Liver (tissue), 9 donors: ENCODE measurements around the gene CER1. TPM values are rescaled to one million over a fixed set of nuclear protein-coding genes. Genes with fewer than 3 reads are reported as not detected.

ENCODE experiments used
- DNase-seq: peaks from one replicate; pipeline ENCODE4 v3.0.0-alpha.2; 2017; ENCODE audit warnings: low spot score
- H3K27ac ChIP-seq, 2 donors: one replicate each; pipeline ENCODE4 v1.7.0; 2013; ENCODE audit warnings: inconsistent platforms in 2 of 2, low read length in 2 of 2, control low read depth in 1 of 2, low read depth in 1 of 2, mild to moderate bottlenecking in 1 of 2
- H3K27me3 ChIP-seq, 4 donors: one replicate each; pipeline versions ENCODE4 v1.6.1 to v1.7.0; 2013; ENCODE audit warnings: low read length in 3 of 4, inconsistent platforms in 1 of 4, mild to moderate bottlenecking in 1 of 4, moderate library complexity in 1 of 4; ENCODE audit not compliant: control insufficient read depth in 4 of 4, insufficient read depth in 4 of 4
- H3K36me3 ChIP-seq, 4 donors: one replicate each; pipeline versions ENCODE4 v1.6.1 to v1.7.0; 2013; ENCODE audit warnings: low read length in 3 of 4, mild to moderate bottlenecking in 3 of 4, low read depth in 1 of 4, moderate library complexity in 1 of 4; ENCODE audit not compliant: control insufficient read depth in 4 of 4, insufficient read depth in 3 of 4
- H3K4me1 ChIP-seq, 4 donors: one replicate each; pipeline versions ENCODE4 v1.6.1 to v1.7.0; 2013; ENCODE audit warnings: low read length in 3 of 4, mild to moderate bottlenecking in 3 of 4, moderate library complexity in 1 of 4; ENCODE audit not compliant: control insufficient read depth in 4 of 4, insufficient read depth in 4 of 4
- H3K4me3 ChIP-seq, 3 donors: one replicate each; pipeline versions ENCODE4 v1.6.1 to v1.7.0; 2013; ENCODE audit warnings: low read length in 3 of 3, control low read depth in 1 of 3, low read depth in 1 of 3, mild to moderate bottlenecking in 1 of 3
- H3K9ac ChIP-seq, 2 donors: one replicate each; pipeline ENCODE4 v1.7.0; 2013; ENCODE audit warnings: low read length in 2 of 2, mild to moderate bottlenecking in 2 of 2, moderate library complexity in 2 of 2, control low read depth in 1 of 2, low read depth in 1 of 2
- H3K9me3 ChIP-seq, 4 donors: one replicate each; pipeline versions ENCODE4 v1.6.1 to v1.7.0; 2013; ENCODE audit warnings: low read length in 3 of 4; ENCODE audit not compliant: control insufficient read depth in 4 of 4
- ATF3 ChIP-seq: IDR thresholded peaks from 2 replicates; pipeline ENCODE4 v1.6.1; 2016; ENCODE audit warnings: antibody characterized with exemption
- CTCF ChIP-seq: fragments of 150-350 bp; IDR thresholded peaks from 2 replicates; pipeline ENCODE4 v1.5.1; 2017; ENCODE audit warnings: improper control_type of control experiment, low read depth, low read length; ENCODE audit not compliant: missing input control
- EGR1 ChIP-seq, 2 donors: IDR thresholded peaks; 2 replicates each; pipeline ENCODE4 v1.6.1; 2016 to 2018; ENCODE audit warnings: antibody characterized with exemption in 2 of 2, low read depth in 2 of 2
- FOXA1 ChIP-seq: IDR thresholded peaks from 2 replicates; pipeline ENCODE4 v1.6.1; 2016; ENCODE audit warnings: antibody characterized with exemption
- FOXA2 ChIP-seq: IDR thresholded peaks from 2 replicates; pipeline ENCODE4 v1.6.1; 2016; ENCODE audit warnings: antibody characterized with exemption
- GABPA ChIP-seq, 2 donors: IDR thresholded peaks in 1 of 2; conservative IDR thresholded peaks in 1 of 2; 2 replicates each; pipeline ENCODE4 v1.6.1; 2016; ENCODE audit warnings: antibody characterized with exemption in 2 of 2, mild to moderate bottlenecking in 1 of 2, moderate library complexity in 1 of 2
- HNF4A ChIP-seq, 2 donors: conservative IDR thresholded peaks; 2 replicates each; pipeline ENCODE4 v1.6.1; 2016; ENCODE audit warnings: antibody characterized with exemption in 2 of 2, mild to moderate bottlenecking in 2 of 2
- HNF4G ChIP-seq: IDR thresholded peaks from 2 replicates; pipeline ENCODE4 v1.6.1; 2016; ENCODE audit warnings: antibody characterized with exemption
- JUND ChIP-seq, 2 donors: IDR thresholded peaks; 2 replicates each; pipeline ENCODE4 v1.6.1; 2016; ENCODE audit warnings: antibody characterized with exemption in 2 of 2
- MAX ChIP-seq: IDR thresholded peaks from 2 replicates; pipeline ENCODE4 v1.6.1; 2016; ENCODE audit warnings: antibody characterized with exemption
- NR2F2 ChIP-seq: IDR thresholded peaks from 2 replicates; pipeline ENCODE4 v1.6.1; 2016; ENCODE audit warnings: antibody characterized with exemption
- RAD21 ChIP-seq, 2 donors: IDR thresholded peaks; 2 replicates each; pipeline ENCODE4 v1.6.1; 2016; ENCODE audit warnings: antibody characterized with exemption in 2 of 2, mild to moderate bottlenecking in 2 of 2
- REST ChIP-seq: IDR thresholded peaks from 2 replicates; pipeline ENCODE4 v1.6.1; 2016; ENCODE audit warnings: antibody characterized with exemption, mild to moderate bottlenecking
- RXRA ChIP-seq, 2 donors: IDR thresholded peaks; 2 replicates each; pipeline ENCODE4 v1.6.1; 2017 to 2018; ENCODE audit warnings: antibody characterized with exemption in 2 of 2, mild to moderate bottlenecking in 1 of 2
- SP1 ChIP-seq: IDR thresholded peaks from 2 replicates; pipeline ENCODE4 v1.6.1; 2018; ENCODE audit warnings: antibody characterized with exemption, mild to moderate bottlenecking
- TAF1 ChIP-seq: conservative IDR thresholded peaks from 2 replicates; pipeline ENCODE4 v1.6.1; 2016; ENCODE audit warnings: antibody characterized with exemption, mild to moderate bottlenecking
- YY1 ChIP-seq: IDR thresholded peaks from 2 replicates; pipeline ENCODE4 v1.6.1; 2016; ENCODE audit warnings: antibody characterized with exemption, mild to moderate bottlenecking
- ZBTB33 ChIP-seq: IDR thresholded peaks from 2 replicates; pipeline ENCODE4 v1.6.1; 2016; ENCODE audit warnings: antibody characterized with exemption
- WGBS: extraction: QIAGEN DNeasy Blood & Tissue Kit; methylation state at CpG from one replicate; pipeline ENCODE4 v1.1.7; 2013; 5-methylcytosine and 5-hydroxymethylcytosine counted together
- polyA plus RNA-seq, 2 donors: library from polyadenylated mRNA; stranded (reverse) in 1 of 2; unstranded in 1 of 2; fragments of 200-250 nt in 1 of 2; fragments of >200 nt in 1 of 2; fragmentation: Nextera tagmentation in 1 of 2; extraction: Ambion mirVana in 1 of 2; gene quantifications; one replicate each; pipeline versions ENCODE4 v1.2.1 to v1.2.3, GENCODE V29; 2013 to 2015
- total RNA-seq, 2 donors: library from RNA; depleted of rRNA; stranded (reverse); fragments of >200 nt; gene quantifications; one replicate each; pipeline ENCODE4 v1.2.3, GENCODE V29; 2014
- donor health status: healthy.
- donor health status: healthy.
- donor health status: healthy.
- donor health status: healthy.
- donor health status: healthy.

CER1 gene
- total and polyA plus RNA-seq, 4 donors: not detected

GRCh38 chr9:14744768-14745167 is 22.2 kb upstream of the CER1 start:
- H3K36me3 ChIP-seq: no peaks in the 10 kb centered on the region
- TF ChIP-seq ZBTB33 (no peak), RAD21 (IDR thresholded peaks at IDR 0.05) (no peak), YY1 (no peak), TAF1 (no peak), SP1 (no peak)

GRCh38 chr9:14741369-14741768 is 18.8 kb upstream of the CER1 start:
- Histone ChIP-seq H3K27me3 (peaks cover 0 to 4% (median 0%) of the 10 kb centered on the region in 4 donors), H3K4me3 (no peak overlapping the region), H3K9ac (no peak overlapping the region), H3K4me1 (no peaks in the 10 kb centered on the region), H3K9me3 (no peaks in the 10 kb centered on the region), H3K36me3 (no peaks in the 10 kb centered on the region), H3K27ac (no peak overlapping the region)
- no peak for DNase-seq
- TF ChIP-seq FOXA2: no peak
- TF ChIP-seq NR2F2: no peak
- TF ChIP-seq SP1: no peak
- no peak for TF ChIP-seq GABPA (IDR thresholded peaks at IDR 0.05 in 1 of 2, conservative IDR thresholded peaks at IDR 0.05 in 1 of 2)
- no peak for TF ChIP-seq YY1
- TF ChIP-seq HNF4G: no peak
- no peak for TF ChIP-seq EGR1 (IDR thresholded peaks at IDR 0.05; ENCODE audit: low read depth in 2 of 2)
- TF ChIP-seq CTCF: no peak
- no peak for TF ChIP-seq TAF1
- no peak for TF ChIP-seq ZBTB33
- TF ChIP-seq ATF3: no peak
- TF ChIP-seq JUND (IDR thresholded peaks at IDR 0.05): no peak
- TF ChIP-seq FOXA1: no peak
- no peak for TF ChIP-seq RAD21 (IDR thresholded peaks at IDR 0.05)
- no peak for TF ChIP-seq HNF4A (conservative IDR thresholded peaks at IDR 0.05)
- TF ChIP-seq REST: no peak
- TF ChIP-seq RXRA (IDR thresholded peaks at IDR 0.05): no peak
- no peak for TF ChIP-seq MAX
- 82% methylated on average over 3 of the region's 3 CpGs for WGBS

More at GRCh38 chr9:14744768-14745167, 22.2 kb upstream of the CER1 start:
- Histone ChIP-seq H3K9ac (no peak overlapping the region), H3K27ac (no peak overlapping the region), H3K9me3 (no peaks in the 10 kb centered on the region), H3K27me3 (no peaks in the 10 kb centered on the region), H3K4me1 (no peaks in the 10 kb centered on the region), H3K4me3 (no peak overlapping the region)
- DNase-seq: no peak
- 98% methylated on average over 1 of the region's 1 CpG for WGBS
